WTC11 (cell line): ENCODE data around the gene CD320. TPM values are rescaled to one million over a fixed set of nuclear protein-coding genes. Genes with fewer than 3 reads are reported as not detected.

Source experiments
- ATAC-seq: fragments of 200-7000 bp; cut with Tn5 transposase; 2 replicates; pipeline ENCODE4 v1.10.0; 2021; ENCODE audit warnings: mild to moderate bottlenecking, moderate library complexity
- CTCF ChIA-PET: fragments of 300-600 bp; sonication (Branson Sonifier 250); formaldehyde crosslinking; loops from one replicate; lab custom pipeline; 2021; ENCODE audit warnings: antibody characterized with exemption; lab: Charles Lee
- POLR2A ChIA-PET: fragments of 350-600 bp; sonication (Branson Sonifier 250); formaldehyde crosslinking; loops from one replicate; lab custom pipeline; 2021; ENCODE audit warnings: antibody characterized with exemption; lab: Charles Lee
- DNase-seq: peaks from one replicate; pipeline ENCODE4 v3.0.0; 2021; ENCODE audit warnings: low spot score
- H3K27ac Mint-ChIP-seq: 2 replicates; pipeline ENCODE4 v1.8.0; 2021; ENCODE audit warnings: mixed read lengths
- H3K27me3 Mint-ChIP-seq: 2 replicates; pipeline ENCODE4 v1.8.0; 2021; ENCODE audit warnings: low read depth, mild to moderate bottlenecking, moderate library complexity, mixed read lengths
- H3K36me3 Mint-ChIP-seq: 2 replicates; pipeline ENCODE4 v1.8.0; 2021; ENCODE audit warnings: mixed read lengths
- H3K4me1 Mint-ChIP-seq: 2 replicates; pipeline ENCODE4 v1.8.0; 2022; ENCODE audit warnings: mixed read lengths
- H3K4me3 Mint-ChIP-seq: 2 replicates; pipeline ENCODE4 v1.8.0; 2021; ENCODE audit warnings: mild to moderate bottlenecking, moderate library complexity, mixed read lengths
- H3K9me3 Mint-ChIP-seq: 2 replicates; pipeline ENCODE4 v1.8.0; 2021; ENCODE audit warnings: mixed read lengths
- AFF4 ChIP-seq: sonication (generic); formaldehyde crosslinking; IDR thresholded peaks from 2 replicates; pipeline ENCODE4 v1.8.1; 2023; ENCODE audit warnings: mild to moderate bottlenecking, missing genetic modification reagents, borderline replicate concordance
- ATF1 ChIP-seq: sonication (generic); formaldehyde crosslinking; IDR thresholded peaks from 2 replicates; pipeline ENCODE4 v1.8.1; 2023; ENCODE audit warnings: mild to moderate bottlenecking, moderate library complexity, missing genetic modification reagents
- ATF2 ChIP-seq: sonication (generic); formaldehyde crosslinking; IDR thresholded peaks from 2 replicates; pipeline ENCODE4 v1.8.1; 2022; ENCODE audit warnings: low read depth, missing genetic modification reagents, borderline replicate concordance
- E2F1 ChIP-seq: sonication (generic); formaldehyde crosslinking; IDR thresholded peaks from 2 replicates; pipeline ENCODE4 v1.8.0; 2022; ENCODE audit warnings: mild to moderate bottlenecking, missing genetic modification reagents
- E2F5 ChIP-seq: sonication (generic); formaldehyde crosslinking; IDR thresholded peaks from 2 replicates; pipeline ENCODE4 v1.8.1; 2022; ENCODE audit warnings: mild to moderate bottlenecking, moderate library complexity, missing genetic modification reagents
- ETV6 ChIP-seq: sonication (generic); formaldehyde crosslinking; IDR thresholded peaks from 2 replicates; pipeline ENCODE4 v1.8.1; 2022; ENCODE audit warnings: mild to moderate bottlenecking, missing genetic modification reagents
- FOXJ3 ChIP-seq: sonication (generic); formaldehyde crosslinking; IDR thresholded peaks from 2 replicates; pipeline ENCODE4 v1.9.0; 2021; ENCODE audit warnings: missing genetic modification reagents, mild to moderate bottlenecking, borderline replicate concordance
- FOXP1 ChIP-seq: sonication (generic); formaldehyde crosslinking; IDR thresholded peaks from 2 replicates; pipeline ENCODE4 v1.8.0; 2022; ENCODE audit warnings: missing genetic modification reagents, mild to moderate bottlenecking, moderate library complexity, borderline replicate concordance
- GABPB1 ChIP-seq: sonication (generic); formaldehyde crosslinking; IDR thresholded peaks from 2 replicates; pipeline ENCODE4 v1.8.1; 2023; ENCODE audit warnings: mild to moderate bottlenecking, missing genetic modification reagents
- GTF2I ChIP-seq: fragments of 250-450 bp; sonication (Bioruptor Pico); conservative IDR thresholded peaks from 2 replicates; pipeline ENCODE4 v1.4.0; 2021; ENCODE audit warnings: mild to moderate bottlenecking
- MXD4 ChIP-seq: fragments of 250-450 bp; sonication (Bioruptor Pico); IDR thresholded peaks from 2 replicates; pipeline ENCODE4 v1.8.0; 2021; ENCODE audit warnings: mild to moderate bottlenecking, moderate library complexity, borderline replicate concordance
- NFYB ChIP-seq: sonication (generic); formaldehyde crosslinking; conservative IDR thresholded peaks from 2 replicates; pipeline ENCODE4 v1.8.0; 2022; ENCODE audit warnings: low read depth, missing genetic modification reagents
- NR1H2 ChIP-seq: sonication (generic); formaldehyde crosslinking; IDR thresholded peaks from 2 replicates; pipeline ENCODE4 v1.9.0; 2021; ENCODE audit warnings: mild to moderate bottlenecking, moderate library complexity, missing genetic modification reagents
- SP1 ChIP-seq: sonication (generic); formaldehyde crosslinking; conservative IDR thresholded peaks from 2 replicates; pipeline ENCODE4 v1.8.1; 2022; ENCODE audit warnings: missing genetic modification reagents
- TEAD1 ChIP-seq: sonication (generic); formaldehyde crosslinking; IDR thresholded peaks from 2 replicates; pipeline ENCODE4 v1.8.0; 2022; ENCODE audit warnings: mild to moderate bottlenecking, missing genetic modification reagents
- USF1 ChIP-seq: sonication (generic); formaldehyde crosslinking; IDR thresholded peaks from 2 replicates; pipeline ENCODE4 v1.8.0; 2022; ENCODE audit warnings: mild to moderate bottlenecking, missing genetic modification reagents
- ZBTB21 ChIP-seq: sonication (generic); formaldehyde crosslinking; IDR thresholded peaks from 2 replicates; pipeline ENCODE4 v1.8.1; 2023; ENCODE audit warnings: mild to moderate bottlenecking, missing genetic modification reagents, borderline replicate concordance
- ZNF219 ChIP-seq: sonication (generic); formaldehyde crosslinking; IDR thresholded peaks from 2 replicates; pipeline ENCODE4 v1.8.0; 2023; ENCODE audit warnings: missing genetic modification reagents, mild to moderate bottlenecking, borderline replicate concordance
- ZNF232 ChIP-seq: sonication (generic); formaldehyde crosslinking; IDR thresholded peaks from 2 replicates; pipeline ENCODE4 v1.8.0; 2022; ENCODE audit warnings: mild to moderate bottlenecking, missing genetic modification reagents
- ZNF416 ChIP-seq: fragments of 250-450 bp; sonication (Bioruptor Pico); IDR thresholded peaks from 2 replicates; pipeline ENCODE4 v1.9.0; 2021; ENCODE audit warnings: mild to moderate bottlenecking, inconsistent platforms
- ZNF532 ChIP-seq: fragments of 250-450 bp; sonication (Bioruptor Pico); IDR thresholded peaks from 2 replicates; pipeline ENCODE4 v1.9.0; 2021; ENCODE audit warnings: mild to moderate bottlenecking, borderline replicate concordance
- total RNA-seq: library from RNA; stranded (reverse); gene quantifications from 3 replicates; pipeline ENCODE4 v1.2.3, GENCODE V29; 2021

CD320 gene
- total RNA-seq, 1 experiment from 2014 or later = 107 TPM

- TF ChIP-seq ATF1 (CRISPR knock-in tag) (no peak), ZBTB21 (CRISPR knock-in tag) (no peak), MXD4 (no peak), ZNF416 (CRISPR knock-in tag) (no peak), NR1H2 (CRISPR knock-in tag) (no peak), ZNF232 (no peak)
Measured at GRCh38 chr19:8261347-8261746, 46.8 kb downstream of the CD320 start (continued).

- no peak for DNase-seq
- CTCF ChIA-PET = interaction anchor here (1.2 kb wide), 1 partner anchor 105 kb away, joined by 4 read pairs; no protein-coding TSS in a partner anchor
- ATAC-seq = no peak
- Mint-ChIP-seq H3K27ac (peak overlapping the region; percentile 20; the same call in 1 of the 2 replicates), H3K27me3 (no peaks in the 10 kb centered on the region), H3K4me3 (no peak overlapping the region), H3K4me1 (peaks cover 10% of the 10 kb centered on the region), H3K9me3 (no peaks in the 10 kb centered on the region), H3K36me3 (peaks cover 42% of the 10 kb centered on the region)
- POLR2A ChIA-PET = interaction anchor here (0.6 kb wide), 1 partner anchor 53 kb away, joined by 5 read pairs; no protein-coding TSS in a partner anchor
- TF ChIP-seq ZNF532 (no peak), TEAD1 (CRISPR knock-in tag) (no peak), ZNF219 (CRISPR knock-in tag) (no peak), GABPB1 (CRISPR knock-in tag) (no peak), USF1 (CRISPR knock-in tag) (no peak), FOXJ3 (no peak), ETV6 (CRISPR knock-in tag) (no peak), E2F1 (CRISPR knock-in tag) (no peak), ATF2 (CRISPR knock-in tag) (no peak)
Measured at GRCh38 chr19:8259922-8260247, 48.3 kb downstream of the CD320 start.

GRCh38 chr19:8259142-8259921 is 48.8 kb downstream of the CD320 start:
- Mint-ChIP-seq H3K4me1 (peaks cover 9% of the 10 kb centered on the region), H3K27ac (peak overlapping the region; percentile 20; the same call in 1 of the 2 replicates), H3K27me3 (no peaks in the 10 kb centered on the region), H3K36me3 (peaks cover 42% of the 10 kb centered on the region), H3K9me3 (no peaks in the 10 kb centered on the region), H3K4me3 (no peak overlapping the region)
- ATAC-seq = no peak
- ChIA-PET POLR2A (interaction anchor here (0.6 kb wide), 1 partner anchor 53 kb away, joined by 5 read pairs; no protein-coding TSS in a partner anchor), CTCF (interaction anchor here (1.2 kb wide), 1 partner anchor 104 kb away, joined by 4 read pairs; no protein-coding TSS in a partner anchor)
- DNase-seq = no peak
- TF ChIP-seq FOXP1 = 0 out of 2 replicates have a peak, but pooled peaks have one; percentile 19
- no peak for TF ChIP-seq SP1 (CRISPR knock-in tag)
- TF ChIP-seq GTF2I = peak; percentile 75; the same call in 1 of the 2 replicates
- TF ChIP-seq NFYB (CRISPR knock-in tag) = no peak
- no peak for TF ChIP-seq E2F5 (CRISPR knock-in tag)
- TF ChIP-seq AFF4 (CRISPR knock-in tag) = no peak
